Loucy (cell line): ENCODE measurements around the gene PALB2.

Experiments used
- CTCF ChIP-seq: fragments of 200-600 bp; sonication (generic); conservative IDR thresholded peaks from 2 replicates; pipeline ENCODE4 v1.5.1; 2014; ENCODE audit warnings: mild to moderate bottlenecking, antibody characterized with exemption, low read length
- EZH2phosphoT487 ChIP-seq: fragments of 200-600 bp; IDR thresholded peaks from 2 replicates; pipeline ENCODE4 v1.6.1; 2018; ENCODE audit warnings: antibody characterized with exemption, mild to moderate bottlenecking, moderate library complexity, borderline replicate concordance

GRCh38 chr16:23634461-23635036 lies 6.6 kb downstream of the PALB2 start:
- TF ChIP-seq CTCF = no peak
- no peak for TF ChIP-seq EZH2phosphoT487
